Gastroesophageal sphincter (tissue), 3 donors: ENCODE data around the gene RNF213.

Experiments used
- EP300 ChIP-seq: sonication (generic); formaldehyde crosslinking; IDR thresholded peaks from one replicate; pipeline ENCODE4 v1.6.1; 2017; ENCODE audit warnings: antibody characterized with exemption, mild to moderate bottlenecking
- POLR2A ChIP-seq, 2 donors: fragments of 450-650 bp; IDR thresholded peaks; one replicate each; pipeline ENCODE4 v1.6.1; 2017; ENCODE audit warnings: antibody characterized with exemption in 2 of 2, mild to moderate bottlenecking in 2 of 2, moderate library complexity in 1 of 2
- POLR2AphosphoS5 ChIP-seq: sonication (generic); formaldehyde crosslinking; IDR thresholded peaks from one replicate; pipeline ENCODE4 v1.6.1; 2017; ENCODE audit warnings: antibody characterized with exemption
- TF ChIP-seq, protein P1 (sequence below), 4 experiments: fragments of 200-600 bp in 2 of 4; fragments of 450-650 bp in 2 of 4; sonication (generic) in 1 of 4; IDR thresholded peaks; one replicate each; pipeline ENCODE4 v1.5.1; 2017 to 2019; ENCODE audit warnings: antibody characterized with exemption in 4 of 4, mild to moderate bottlenecking in 2 of 4, moderate library complexity in 2 of 4

GRCh38 chr17:80242505-80242904 lies 18.1 kb upstream of the RNF213 start:
- TF ChIP-seq POLR2A (IDR thresholded peaks at IDR 0.05) (no peak), POLR2AphosphoS5 (no peak), EP300 (no peak)
- TF ChIP-seq, protein P1, sequence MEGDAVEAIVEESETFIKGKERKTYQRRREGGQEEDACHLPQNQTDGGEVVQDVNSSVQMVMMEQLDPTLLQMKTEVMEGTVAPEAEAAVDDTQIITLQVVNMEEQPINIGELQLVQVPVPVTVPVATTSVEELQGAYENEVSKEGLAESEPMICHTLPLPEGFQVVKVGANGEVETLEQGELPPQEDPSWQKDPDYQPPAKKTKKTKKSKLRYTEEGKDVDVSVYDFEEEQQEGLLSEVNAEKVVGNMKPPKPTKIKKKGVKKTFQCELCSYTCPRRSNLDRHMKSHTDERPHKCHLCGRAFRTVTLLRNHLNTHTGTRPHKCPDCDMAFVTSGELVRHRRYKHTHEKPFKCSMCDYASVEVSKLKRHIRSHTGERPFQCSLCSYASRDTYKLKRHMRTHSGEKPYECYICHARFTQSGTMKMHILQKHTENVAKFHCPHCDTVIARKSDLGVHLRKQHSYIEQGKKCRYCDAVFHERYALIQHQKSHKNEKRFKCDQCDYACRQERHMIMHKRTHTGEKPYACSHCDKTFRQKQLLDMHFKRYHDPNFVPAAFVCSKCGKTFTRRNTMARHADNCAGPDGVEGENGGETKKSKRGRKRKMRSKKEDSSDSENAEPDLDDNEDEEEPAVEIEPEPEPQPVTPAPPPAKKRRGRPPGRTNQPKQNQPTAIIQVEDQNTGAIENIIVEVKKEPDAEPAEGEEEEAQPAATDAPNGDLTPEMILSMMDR (IDR thresholded peaks at IDR 0.05) = no peak
